K562 (cell line): ENCODE measurements around the gene AMIGO1. TPM values are rescaled to one million over a fixed set of nuclear protein-coding genes. Genes with fewer than 3 reads are reported as not detected.

Experiments
- ATAC-seq: fragments of 200-7000 bp; cut with Tn5 transposase; 3 replicates; pipeline ENCODE4 v1.9.1; 2020; ENCODE audit warnings: moderate library complexity
- BruUV-seq: library from RNA; stranded (reverse); fragments of 400-500 nt; replicated peaks from 2 replicates; lab custom pipeline; 2021; lab: Mats Ljungman, UMichigan
- CTCF ChIA-PET: fragments of 300-600 bp; formaldehyde crosslinking; extraction: SDS; loops from one replicate; lab custom pipeline; 2021; ENCODE audit warnings: low intra/inter-chr PET ratio; lab: Yijun Ruan, JAX
- POLR2A ChIA-PET: fragments of 300-600, 350-650 bp; sonication (Branson Sonifier 250); formaldehyde crosslinking; extraction: SDS; loops from one replicate; lab custom pipeline; 2021; ENCODE audit warnings: antibody characterized with exemption, inconsistent platforms; lab: Yijun Ruan, JAX
- DNase-seq, 4 experiments: peaks; one replicate each; pipeline versions ENCODE4 v3.0.0 to v3.0.0-alpha.2; 2011 to 2018; ENCODE audit warnings: low spot score in 3 of 4, mixed read lengths in 3 of 4; ENCODE audit errors: extremely low read depth in 1 of 4
- FAIRE-seq: peaks from 2 replicates; lab custom pipeline; 2011; peaks lifted over from hg19 to GRCh38; lab: Jason Lieb, UNC
- H2AFZ ChIP-seq: 2 replicates; pipeline ENCODE4 v1.6.0; 2011; ENCODE audit warnings: low read depth, low read length, control low read depth, inconsistent platforms
- H3K27ac ChIP-seq: fragments of 200-600 bp; 3 replicates; pipeline ENCODE4 v1.8.0; 2011; ENCODE audit warnings: low read depth, mild to moderate bottlenecking, control low read depth, inconsistent platforms, low read length, moderate library complexity, mixed read lengths; ENCODE audit errors: extremely low read depth
- H3K27me3 ChIP-seq, 2 experiments: fragments of 300-600 bp in 1 of 2; 2 replicates in 1 of 2; 3 replicates in 1 of 2; pipeline versions ENCODE4 v1.6.0 to v1.8.0; 2011; ENCODE audit warnings: inconsistent platforms in 2 of 2, low read length in 2 of 2, mild to moderate bottlenecking in 1 of 2, mixed read lengths in 1 of 2, moderate library complexity in 1 of 2; ENCODE audit not compliant: control insufficient read depth in 2 of 2, insufficient read depth in 2 of 2
- H3K36me3 ChIP-seq: fragments of 300-600 bp; 3 replicates; pipeline ENCODE4 v1.8.0; 2011; ENCODE audit warnings: mild to moderate bottlenecking, low read length, inconsistent platforms; ENCODE audit not compliant: control insufficient read depth, insufficient read depth
- H3K4me1 ChIP-seq, 2 experiments: fragments of 200-600 bp in 1 of 2; replicated peaks in 1 of 2; 2 replicates in 1 of 2; 3 replicates in 1 of 2; pipeline versions ENCODE4 v1.5.1 to v1.8.0; 2011; ENCODE audit warnings: inconsistent platforms in 2 of 2, low read length in 2 of 2, mild to moderate bottlenecking in 1 of 2, mixed read lengths in 1 of 2, moderate library complexity in 1 of 2; ENCODE audit not compliant: control insufficient read depth in 2 of 2, insufficient read depth in 2 of 2
- H3K4me2 ChIP-seq: 2 replicates; pipeline ENCODE4 v1.6.1; 2011; ENCODE audit warnings: low read length, control low read depth, inconsistent platforms, mixed read lengths; ENCODE audit not compliant: insufficient read depth
- H3K4me3 ChIP-seq: fragments of 200-600 bp; sonication (generic), shearing (Covaris generic); 2 replicates; pipeline ENCODE4 v1.5.1; 2016; ENCODE audit warnings: control low read depth, inconsistent platforms
- H3K79me2 ChIP-seq: fragments of 200-600 bp; 3 replicates; pipeline ENCODE4 v1.8.0; 2011; ENCODE audit warnings: low read length, inconsistent platforms; ENCODE audit not compliant: control insufficient read depth, insufficient read depth
- H3K9ac ChIP-seq, 2 experiments: 2 replicates each; pipeline versions ENCODE4 v1.6.0 to v1.6.1; 2011; ENCODE audit warnings: low read depth in 2 of 2, low read length in 2 of 2, control low read depth in 1 of 2, inconsistent platforms in 1 of 2, mild to moderate bottlenecking in 1 of 2, mixed read lengths in 1 of 2; ENCODE audit not compliant: insufficient read depth in 1 of 2
- H3K9me1 ChIP-seq: one replicate; pipeline ENCODE4 v1.6.0; 2011; ENCODE audit warnings: inconsistent platforms, mild to moderate bottlenecking, low read length, moderate library complexity; ENCODE audit not compliant: control insufficient read depth, insufficient read depth
- H3K9me3 ChIP-seq: replicated peaks from 2 replicates; pipeline ENCODE4 v1.5.1; 2011; ENCODE audit warnings: low read depth, low read length, inconsistent platforms; ENCODE audit not compliant: control insufficient read depth, insufficient read depth
- H4K20me1 ChIP-seq: replicated peaks from 2 replicates; pipeline ENCODE4 v1.6.1; 2011; ENCODE audit warnings: low read length, inconsistent platforms, mixed read lengths; ENCODE audit not compliant: control insufficient read depth, insufficient read depth
- ARID1B ChIP-seq: fragments of 450-650 bp; IDR thresholded peaks from 2 replicates; pipeline ENCODE4 v1.6.1; 2016; ENCODE audit warnings: antibody characterized with exemption, mild to moderate bottlenecking, inconsistent platforms
- CBFA2T3 ChIP-seq: fragments of 450-650 bp; IDR thresholded peaks from 2 replicates; pipeline ENCODE4 v1.6.1; 2017
- COPS2 ChIP-seq: fragments of 450-650 bp; conservative IDR thresholded peaks from 2 replicates; pipeline ENCODE4 v1.6.1; 2016; ENCODE audit warnings: mild to moderate bottlenecking, moderate library complexity
- CTBP1 ChIP-seq: fragments of 450-650 bp; IDR thresholded peaks from 2 replicates; pipeline ENCODE4 v1.6.1; 2016; ENCODE audit warnings: borderline replicate concordance
- ESRRA ChIP-seq: fragments of 450-650 bp; IDR thresholded peaks from 2 replicates; pipeline ENCODE4 v1.6.1; 2014; ENCODE audit warnings: low read depth, mild to moderate bottlenecking, moderate library complexity, borderline replicate concordance
- FOSL1 ChIP-seq: fragments of 200-800 bp; sonication (Bioruptor generic); conservative IDR thresholded peaks from 2 replicates; pipeline ENCODE4 v1.6.1; 2016; ENCODE audit warnings: missing genetic modification characterization, missing compliant biosample characterization
- FOXJ2 ChIP-seq: fragments of 200-800 bp; sonication (Bioruptor generic); IDR thresholded peaks from 2 replicates; pipeline ENCODE4 v1.6.1; 2016; ENCODE audit warnings: missing genetic modification characterization, missing compliant biosample characterization
- FOXK1 ChIP-seq: sonication (generic); formaldehyde crosslinking; IDR thresholded peaks from 2 replicates; pipeline ENCODE4 v1.8.0; 2022; ENCODE audit warnings: missing genetic modification reagents, mild to moderate bottlenecking, borderline replicate concordance
- GTF2F1 ChIP-seq: IDR thresholded peaks from 2 replicates; pipeline ENCODE4 v1.6.1; 2011; ENCODE audit warnings: low read depth, low read length, improper control_type of control experiment
- NCOA2 ChIP-seq, 2 experiments: fragments of 450-650 bp; IDR thresholded peaks; 2 replicates each; pipeline ENCODE4 v1.6.1; 2018; ENCODE audit warnings: mild to moderate bottlenecking in 2 of 2, moderate library complexity in 1 of 2; ENCODE audit not compliant: partially characterized antibody in 2 of 2
- PHTF2 ChIP-seq: fragments of 250-450 bp; sonication (Bioruptor Pico); IDR thresholded peaks from 2 replicates; pipeline ENCODE4 v1.5.0; 2021; ENCODE audit warnings: mild to moderate bottlenecking
- RBM39 ChIP-seq: fragments of 200-400 bp; formaldehyde crosslinking; optimal IDR thresholded peaks from 2 replicates; pipeline ENCODE3; 2018; ENCODE audit warnings: low read depth, low read length
- SMARCE1 ChIP-seq: fragments of 450-650 bp; IDR thresholded peaks from 2 replicates; pipeline ENCODE4 v1.7.1; 2016; ENCODE audit warnings: mild to moderate bottlenecking
- TRIM24 ChIP-seq, 2 experiments: fragments of 450-650 bp; IDR thresholded peaks; 2 replicates each; pipeline ENCODE4 v1.6.1; 2016
- ZNF280A ChIP-seq: fragments of 450-650 bp; IDR thresholded peaks from 2 replicates; pipeline ENCODE4 v1.6.1; 2018; ENCODE audit warnings: mild to moderate bottlenecking, low read depth; ENCODE audit not compliant: partially characterized antibody
- ZNF324 ChIP-seq: fragments of 250-450 bp; sonication (Bioruptor Pico); IDR thresholded peaks from 2 replicates; pipeline ENCODE4 v1.4.0; 2020; ENCODE audit warnings: mild to moderate bottlenecking
- ZNF589 ChIP-seq: fragments of 200-800 bp; sonication (Bioruptor generic); IDR thresholded peaks from 2 replicates; pipeline ENCODE4 v1.6.1; 2016; ENCODE audit warnings: low read depth, missing genetic modification characterization, missing compliant biosample characterization
- ZNF75A ChIP-seq: fragments of 450-650 bp; formaldehyde crosslinking; IDR thresholded peaks from 2 replicates; pipeline ENCODE4 v1.4.0; 2020; ENCODE audit warnings: mild to moderate bottlenecking
- ZSCAN32 ChIP-seq: fragments of 450-650 bp; formaldehyde crosslinking; IDR thresholded peaks from 2 replicates; pipeline ENCODE4 v1.4.0; 2020; ENCODE audit warnings: mild to moderate bottlenecking, moderate library complexity
- WGBS: fragments of 100-300 bp; shearing (Covaris generic); methylation state at CpG from one replicate; pipeline ENCODE4 v1.1.6; 2016; ENCODE audit warnings: low coverage, mixed read lengths; ENCODE audit not compliant: insufficient coverage; ENCODE audit errors: missing lambda C conversion rate; 5-methylcytosine and 5-hydroxymethylcytosine counted together
- in situ Hi-C: fragments of 300-500 bp; cut with MboI; formaldehyde crosslinking; loops from 4 replicates; pipeline ENCODE4 v1.15.0; 2018; ENCODE audit warnings: inconsistent platforms, mixed read lengths
- intact Hi-C: fragments of 100-400 bp; cut with micrococcal nuclease; formaldehyde crosslinking; loops from 2 replicates; pipeline ENCODE4 v1.14.2; 2022
- polyA plus RNA-seq, 8 experiments: library from polyadenylated mRNA; depleted of rRNA in 4 of 8; stranded (reverse) in 5 of 8; unstranded in 3 of 8; fragments of >200 nt; fragmentation: Nextera tagmentation in 2 of 8; fragmentation: Illumina TruSeq in 1 of 8; extraction: Ambion mirVana in 2 of 8; extraction: Trizol in 1 of 8; gene quantifications; 2 replicates each; pipeline versions ENCODE4 v1.2.1 to v1.2.3, GENCODE V29; 2011 to 2014; ENCODE audit warnings: inconsistent platforms in 1 of 8, missing spikeins in 1 of 8
- total RNA-seq, 7 experiments: library from RNA; depleted of rRNA in 6 of 7; stranded (reverse); fragments of >200 nt in 6 of 7; fragmentation: Illumina TruSeq in 2 of 7; extraction: Trizol in 2 of 7; gene quantifications; 2 replicates each; pipeline versions ENCODE4 v1.2.1 to v1.2.3, GENCODE V29; 2011 to 2021; ENCODE audit warnings: low replicate concordance in 1 of 7
- TF ChIP-seq, protein P1 (sequence below): fragments of 450-650 bp; IDR thresholded peaks from 2 replicates; pipeline ENCODE4 v1.6.1; 2016; ENCODE audit warnings: low read depth, mild to moderate bottlenecking, moderate library complexity
- TF ChIP-seq, protein P2 (sequence below): fragments of 250-450 bp; sonication (Bioruptor Pico); IDR thresholded peaks from 2 replicates; pipeline ENCODE4 v1.8.0; 2021; ENCODE audit warnings: borderline replicate concordance, mild to moderate bottlenecking, moderate library complexity; ENCODE audit not compliant: poor library complexity, severe bottlenecking
- TF ChIP-seq, protein P3 (sequence below): sonication (generic); formaldehyde crosslinking; IDR thresholded peaks from 2 replicates; pipeline ENCODE4 v1.5.0; 2020; ENCODE audit warnings: missing genetic modification reagents

The AMIGO1 gene
- total and polyA plus RNA-seq, 9 of the 15 experiments (the other 6 are each of a cell fraction or from before 2014, with no cell fraction given): 0.24 to 1.0 (median 0.54) TPM

DNA sequence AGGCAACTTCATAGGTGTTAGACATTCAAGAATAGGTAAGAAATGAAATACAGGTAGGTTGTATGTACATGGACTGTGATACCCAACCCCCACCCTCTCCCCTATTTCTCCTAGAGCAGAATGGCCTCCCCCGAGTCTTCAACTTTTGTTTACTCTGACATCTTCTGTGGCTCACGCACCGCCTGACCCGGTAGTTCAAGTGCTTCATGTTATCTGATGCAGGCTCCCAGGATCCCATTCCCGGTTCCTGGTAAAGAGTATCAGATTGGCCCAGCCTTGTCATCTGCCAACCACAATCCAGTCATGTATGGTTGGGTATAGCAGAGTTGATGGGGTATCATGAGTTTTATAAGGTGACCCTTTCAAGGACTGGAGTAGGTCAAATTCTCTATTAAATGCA lies 48.0 kb upstream of the AMIGO1 start:
- ATAC-seq (peak; percentile 38; the same call in 2 of the 3 replicates), FAIRE-seq (no peak), DNase-seq (peak in 1 of 4 experiments; percentile 47)
- Histone ChIP-seq H3K4me2 (no peak overlapping the region), H3K36me3 (peaks cover 9% of the 10 kb centered on the region; the same call in 1 of the 3 replicates), H3K9me3 (no peaks in the 10 kb centered on the region), H3K9ac (no peak overlapping the region), H3K79me2 (peaks cover 99% of the 10 kb centered on the region), H3K9me1 (no peaks in the 10 kb centered on the region), H4K20me1 (peaks cover 5% of the 10 kb centered on the region; the same call in 1 of the 2 replicates), H3K27me3 (no peaks in the 10 kb centered on the region), H3K27ac (no peak overlapping the region), H3K4me3 (no peak overlapping the region), H2AFZ (no peak overlapping the region), H3K4me1 (peaks cover 0 to 10% of the 10 kb centered on the region in 2 experiments; a peak in 4 of 5 replicates)
- in situ Hi-C loops (no loop called here), intact Hi-C loops (no loop called here)
- ChIA-PET CTCF (no interaction called here), POLR2A (interaction anchor here (4.8 kb wide), 1 partner anchor 8 kb away, joined by 48 read pairs; the partner anchor contains the start of gene GNAI3)
- 11% methylated on average over 5 of the region's 5 CpGs for WGBS
- BruUV-seq: no TSS peak
- TF ChIP-seq PHTF2 (no peak), RBM39 (no peak), ZNF75A (CRISPR knock-in tag) (no peak), ARID1B (peak; percentile 19; the same call in 1 of the 2 replicates), FOXJ2 (tag) (no peak), SMARCE1 (peak; percentile 22; the same call in 1 of the 2 replicates), CBFA2T3 (peak; percentile 7; the same call in 1 of the 2 replicates), ZNF280A (no peak), ZNF324 (CRISPR knock-in tag) (no peak), TRIM24 (IDR thresholded peaks at IDR 0.05) (0 out of 4 replicates have a peak, but pooled peaks of 1 of the 2 experiments have one; percentile 11), COPS2 (no peak), CTBP1 (peak; percentile 29; the same call in 1 of the 2 replicates), ZNF589 (CRISPR knock-in tag) (no peak), GTF2F1 (no peak), ZSCAN32 (CRISPR knock-in tag) (no peak), ESRRA (peak; percentile 46; the same call in 1 of the 2 replicates), NCOA2 (IDR thresholded peaks at IDR 0.05; ENCODE audit: partially characterized antibody in 2 of 2) (no peak), FOXK1 (no peak), FOSL1 (tag) (peak; percentile 53)
- TF ChIP-seq, protein P1, sequence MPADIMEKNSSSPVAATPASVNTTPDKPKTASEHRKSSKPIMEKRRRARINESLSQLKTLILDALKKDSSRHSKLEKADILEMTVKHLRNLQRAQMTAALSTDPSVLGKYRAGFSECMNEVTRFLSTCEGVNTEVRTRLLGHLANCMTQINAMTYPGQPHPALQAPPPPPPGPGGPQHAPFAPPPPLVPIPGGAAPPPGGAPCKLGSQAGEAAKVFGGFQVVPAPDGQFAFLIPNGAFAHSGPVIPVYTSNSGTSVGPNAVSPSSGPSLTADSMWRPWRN: peak; percentile 57; the same call in 1 of the 2 replicates
- TF ChIP-seq, protein P2, sequence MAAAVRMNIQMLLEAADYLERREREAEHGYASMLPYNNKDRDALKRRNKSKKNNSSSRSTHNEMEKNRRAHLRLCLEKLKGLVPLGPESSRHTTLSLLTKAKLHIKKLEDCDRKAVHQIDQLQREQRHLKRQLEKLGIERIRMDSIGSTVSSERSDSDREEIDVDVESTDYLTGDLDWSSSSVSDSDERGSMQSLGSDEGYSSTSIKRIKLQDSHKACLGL: no peak
- TF ChIP-seq, protein P3, sequence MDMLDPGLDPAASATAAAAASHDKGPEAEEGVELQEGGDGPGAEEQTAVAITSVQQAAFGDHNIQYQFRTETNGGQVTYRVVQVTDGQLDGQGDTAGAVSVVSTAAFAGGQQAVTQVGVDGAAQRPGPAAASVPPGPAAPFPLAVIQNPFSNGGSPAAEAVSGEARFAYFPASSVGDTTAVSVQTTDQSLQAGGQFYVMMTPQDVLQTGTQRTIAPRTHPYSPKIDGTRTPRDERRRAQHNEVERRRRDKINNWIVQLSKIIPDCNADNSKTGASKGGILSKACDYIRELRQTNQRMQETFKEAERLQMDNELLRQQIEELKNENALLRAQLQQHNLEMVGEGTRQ (CRISPR knock-in tag): no peak
